Body of pancreas (tissue), 4 donors: ENCODE data around the gene HJURP. TPM values are rescaled to one million over a fixed set of nuclear protein-coding genes. Genes with fewer than 3 reads are reported as not detected.

Experiments used
- ATAC-seq: fragments of 150-250 bp; one replicate; pipeline ENCODE4 v1.9.1; 2016
- DNase-seq, 4 donors: peaks; one replicate each; pipeline ENCODE4 v3.0.0-alpha.2; 2019
- H3K27ac ChIP-seq, 4 donors: fragments of 200-600 bp; sonication (generic); 1 replicate in 3 of 4; 2 replicates in 1 of 4; pipeline versions ENCODE4 v1.5.1 to v1.6.1; 2016 to 2019; ENCODE audit warnings: mild to moderate bottlenecking in 1 of 4, mixed read lengths in 1 of 4, moderate library complexity in 1 of 4
- H3K27me3 ChIP-seq, 2 donors: fragments of 200-600 bp; sonication (generic); one replicate each; pipeline ENCODE4 v1.6.0; 2016; ENCODE audit warnings: mild to moderate bottlenecking in 1 of 2
- H3K36me3 ChIP-seq, 2 donors: fragments of 200-600 bp; sonication (generic); replicated peaks in 1 of 2; 2 replicates each; pipeline ENCODE4 v1.5.1; 2016; ENCODE audit warnings: low read depth in 2 of 2; ENCODE audit not compliant: insufficient read depth in 1 of 2
- H3K4me1 ChIP-seq: fragments of 200-600 bp; sonication (generic); one replicate; pipeline ENCODE4 v1.6.0; 2016
- H3K4me3 ChIP-seq, 2 donors: fragments of 200-600 bp; sonication (generic); 1 replicate in 1 of 2; 2 replicates in 1 of 2; pipeline ENCODE4 v1.5.1; 2016 to 2019
- H3K9me3 ChIP-seq, 3 donors: fragments of 200-600 bp; sonication (generic); 1 replicate in 2 of 3; 2 replicates in 1 of 3; pipeline ENCODE4 v1.5.1; 2016
- CTCF ChIP-seq, 7 experiments: fragments of 450-650 bp in 4 of 7; fragments of 200-600 bp in 3 of 7; sonication (generic) in 3 of 7; IDR thresholded peaks; one replicate each; pipeline ENCODE4 v1.5.1; 2016 to 2019; ENCODE audit warnings: antibody characterized with exemption in 7 of 7
- POLR2A ChIP-seq, 3 donors: fragments of 450-650 bp; IDR thresholded peaks; one replicate each; pipeline ENCODE4 v1.6.1; 2016; ENCODE audit warnings: antibody characterized with exemption in 3 of 3, mild to moderate bottlenecking in 2 of 3
- WGBS, 2 donors: methylation state at CpG; one replicate each; pipeline ENCODE4 v1.1.5; 2017; 5-methylcytosine and 5-hydroxymethylcytosine counted together
- intact Hi-C: fragments of 100-400 bp; cut with DNase I; formaldehyde crosslinking; loops from one replicate; pipeline ENCODE4 v1.15.1; 2023
- total RNA-seq, 2 donors: library from RNA; depleted of rRNA; stranded (reverse); fragments of >200 nt; gene quantifications; one replicate each; pipeline ENCODE4 v1.1.0, GENCODE V29; 2016

The HJURP gene
- total RNA-seq, 2 donors from 2014 or later = 3.6 TPM; not detected in 1

- WGBS, 2 donors = 76 to 79% methylated on average over 6 of the region's 6 CpGs
These were observed 44.0 kb downstream of the HJURP start for GRCh38 chr2:233810385-233810784.

DNA sequence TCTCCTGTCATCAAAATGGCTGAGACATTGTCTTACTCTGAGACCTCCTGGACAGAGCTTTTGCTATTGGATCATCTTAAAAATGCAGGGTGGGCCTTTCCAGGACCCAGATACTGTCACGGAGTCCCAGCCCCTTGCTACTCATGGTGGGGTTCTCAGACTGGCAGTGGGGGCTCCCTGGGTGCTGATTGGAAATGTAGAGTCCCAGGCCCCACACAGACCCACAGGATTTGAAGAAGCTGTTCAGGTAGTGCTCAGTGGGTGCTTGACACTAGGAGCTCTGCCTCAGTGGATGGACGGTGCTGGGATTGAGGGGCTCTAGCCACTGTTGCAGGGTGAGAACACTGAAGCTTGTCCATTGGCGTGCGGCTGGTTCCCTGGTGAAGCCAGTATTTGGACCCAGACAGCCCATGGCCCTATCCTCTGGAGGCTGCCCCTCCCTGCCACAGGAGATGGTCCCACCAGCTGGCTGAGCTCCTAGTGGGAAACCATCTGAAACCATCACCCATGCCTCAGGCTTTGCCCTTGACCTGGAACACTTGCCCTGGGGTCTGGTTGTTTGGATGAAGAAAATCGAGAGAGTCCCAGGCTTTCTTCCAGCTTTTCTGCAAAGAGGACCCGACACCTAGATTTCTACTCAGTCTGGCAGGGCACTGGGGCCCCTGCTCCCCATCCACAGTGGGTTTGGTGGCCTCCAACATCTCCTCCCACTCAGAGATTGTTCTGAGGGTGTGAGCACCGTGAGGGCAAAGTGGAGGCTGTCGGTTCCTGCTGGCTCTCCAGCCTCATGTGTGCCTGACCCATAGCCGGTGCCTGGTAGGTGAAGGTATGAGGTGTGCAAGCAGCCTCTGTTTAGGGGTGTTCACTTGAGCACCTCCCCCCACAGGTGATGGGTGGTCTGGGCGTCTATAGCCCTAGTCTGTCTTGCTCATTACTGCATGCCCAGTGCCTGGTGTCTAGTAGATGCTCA, 46.1 kb downstream of the HJURP start:
- no peak overlapping the region for H3K4me3 ChIP-seq
- H3K4me1 ChIP-seq = no peaks in the 10 kb centered on the region
- no peaks in the 10 kb centered on the region for H3K9me3 ChIP-seq
- intact Hi-C loops = no loop called here
- H3K27ac ChIP-seq = no peak overlapping the region
- no peaks in the 10 kb centered on the region for H3K36me3 ChIP-seq
- H3K27me3 ChIP-seq = no peaks in the 10 kb centered on the region
- TF ChIP-seq CTCF (IDR thresholded peaks at IDR 0.05) = no peak
- no peak for TF ChIP-seq POLR2A (IDR thresholded peaks at IDR 0.05)
- WGBS, 2 donors = 63 to 71% methylated on average over 7 to 10 of the region's 10 CpGs
- DNase-seq (peak in 1 of 4 donors; percentile 5), ATAC-seq (no peak)

More at GRCh38 chr2:233810385-233810784, 44.0 kb downstream of the HJURP start:
- ATAC-seq = no peak
- H3K9me3 ChIP-seq = no peaks in the 10 kb centered on the region
- H3K4me3 ChIP-seq = no peak overlapping the region
- DNase-seq = no peak
- H3K27me3 ChIP-seq = no peaks in the 10 kb centered on the region
- no peaks in the 10 kb centered on the region for H3K4me1 ChIP-seq
- TF ChIP-seq POLR2A (IDR thresholded peaks at IDR 0.05) (no peak), CTCF (IDR thresholded peaks at IDR 0.05) (no peak)
- no peaks in the 10 kb centered on the region for H3K36me3 ChIP-seq
- no peak overlapping the region for H3K27ac ChIP-seq
- intact Hi-C loops = no loop called here

DNA sequence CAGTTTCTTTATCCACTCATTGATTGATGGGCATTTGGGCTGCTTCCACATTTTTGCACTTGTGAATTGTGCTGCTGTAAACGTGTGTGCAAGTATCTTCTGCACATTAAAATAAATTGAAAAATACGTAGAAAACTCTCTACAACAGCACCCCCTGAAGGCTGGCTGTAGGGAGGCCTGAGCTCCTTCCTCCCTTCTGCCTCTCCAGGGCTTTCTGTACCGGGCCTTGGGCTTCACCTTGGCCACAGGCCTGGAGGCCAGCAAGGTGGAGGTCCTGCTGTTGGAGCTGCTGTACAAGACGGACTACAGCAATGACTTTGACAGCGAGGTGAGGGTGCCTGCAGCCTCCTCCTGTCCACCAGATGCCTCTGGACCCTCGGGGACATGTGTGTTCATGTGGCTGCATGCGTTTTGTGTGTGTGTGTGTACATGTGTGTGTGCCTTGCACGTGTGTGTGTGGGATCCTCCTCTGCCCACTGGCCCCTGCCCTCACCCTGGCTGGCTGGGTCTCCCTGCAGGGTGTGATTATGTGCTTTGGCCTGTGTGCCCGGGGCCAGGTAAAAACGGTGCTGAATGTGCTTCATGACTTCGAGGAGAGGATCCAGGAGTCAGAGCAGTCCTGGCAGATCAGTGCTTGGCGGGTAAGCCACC, 47.0 kb downstream of the HJURP start:
- Histone ChIP-seq H3K4me3 (no peak overlapping the region), H3K9me3 (no peaks in the 10 kb centered on the region), H3K36me3 (no peaks in the 10 kb centered on the region), H3K4me1 (no peaks in the 10 kb centered on the region), H3K27ac (no peak overlapping the region), H3K27me3 (no peaks in the 10 kb centered on the region)
- DNase-seq = peak in 1 of 4 donors; percentile 5
- intact Hi-C loops = no loop called here
- no peak for ATAC-seq
- WGBS, 2 donors = 53 to 70% methylated on average over 9 to 12 of the region's 12 CpGs
- TF ChIP-seq POLR2A (IDR thresholded peaks at IDR 0.05) (no peak), CTCF (IDR thresholded peaks at IDR 0.05) (no peak)

GRCh38 chr2:233803994-233804393, 50.3 kb downstream of the HJURP start:
- no peak for ATAC-seq
- WGBS, 2 donors = 35 to 56% methylated on average over 5 to 8 of the region's 8 CpGs

More at GRCh38 chr2:233803994-233804393, 50.3 kb downstream of the HJURP start:
- Histone ChIP-seq H3K27me3 (no peaks in the 10 kb centered on the region), H3K9me3 (no peaks in the 10 kb centered on the region), H3K27ac (no peak overlapping the region), H3K36me3 (no peaks in the 10 kb centered on the region), H3K4me3 (no peak overlapping the region), H3K4me1 (no peaks in the 10 kb centered on the region)
- intact Hi-C loops = no loop called here
- no peak for DNase-seq
- TF ChIP-seq POLR2A (IDR thresholded peaks at IDR 0.05) = no peak
- no peak for TF ChIP-seq CTCF (IDR thresholded peaks at IDR 0.05)
